ENCODE data around the gene SLC26A5.

The SLC26A5 gene

GRCh38 chr7:103347507-103348267, 98.3 kb downstream of the SLC26A5 start, which contains the start of gene PSMC2:
TSS of gene PSMC2 (plus strand) at chr7:103347643. CDS start at chr7:103347712, 69 bp downstream.
- H3K9me3 Mint-ChIP-seq: no peaks in the 10 kb centered on the region
- DNase-seq (peak; percentile 84), ATAC-seq (replicated peaks) (peak; percentile 78 to 81)
- no peaks in the 10 kb centered on the region for H3K27me3 Mint-ChIP-seq
- H3K4me1 Mint-ChIP-seq: peaks cover 19 to 49% of the 10 kb centered on the region in 2 donors
- peaks cover 28 to 34% of the 10 kb centered on the region in 2 donors for H3K36me3 Mint-ChIP-seq
- peak within 1 kb of the TSS; percentile 97 for H3K27ac Mint-ChIP-seq
- peak within 1 kb of the TSS; percentile 97 to 98 for H3K4me3 Mint-ChIP-seq

GRCh38 chr7:103346396-103346795, 99.6 kb downstream of the SLC26A5 start:
- no peak for ATAC-seq (replicated peaks)
- DNase-seq: no peak
- Mint-ChIP-seq H3K36me3 (peaks cover 22 to 30% of the 10 kb centered on the region in 2 donors), H3K9me3 (no peaks in the 10 kb centered on the region), H3K27me3 (no peaks in the 10 kb centered on the region), H3K4me1 (peaks cover 15 to 44% of the 10 kb centered on the region in 2 donors), H3K4me3 (peak overlapping the region; percentile 36 to 98), H3K27ac (no peak overlapping the region)

GRCh38 chr7:103344453-103345149, 101.4 kb downstream of the SLC26A5 start, which contains the start of gene DNAJC2:
TSS of gene DNAJC2 (minus strand) at chr7:103344767. CDS start at chr7:103344622, 145 bp downstream.
- DNase-seq: peak; percentile 80
- H3K4me1 Mint-ChIP-seq: peaks cover 16 to 48% of the 10 kb centered on the region in 2 donors
- H3K4me3 Mint-ChIP-seq: peak within 1 kb of the TSS; percentile 99
- H3K36me3 Mint-ChIP-seq: peaks cover 27 to 38% of the 10 kb centered on the region in 2 donors
- ATAC-seq (replicated peaks): peak; percentile 81 to 85
- peak within 1 kb of the TSS; percentile 99 for H3K27ac Mint-ChIP-seq
- H3K27me3 Mint-ChIP-seq: no peaks in the 10 kb centered on the region
- no peaks in the 10 kb centered on the region for H3K9me3 Mint-ChIP-seq

- Mint-ChIP-seq H3K27me3 (no peaks in the 10 kb centered on the region), H3K4me3 (peak overlapping the region; percentile 99), H3K4me1 (peaks cover 19 to 48% of the 10 kb centered on the region in 2 donors), H3K36me3 (peaks cover 32 to 40% of the 10 kb centered on the region in 2 donors), H3K27ac (peak overlapping the region; percentile 99), H3K9me3 (no peaks in the 10 kb centered on the region)
- ATAC-seq (replicated peaks) (peak; percentile 22 to 30), DNase-seq (peak; percentile 2)
These were observed 102.1 kb downstream of the SLC26A5 start for GRCh38 chr7:103343758-103344452.

GRCh38 chr7:103343332-103343731, 102.7 kb downstream of the SLC26A5 start:
- Mint-ChIP-seq H3K36me3 (peaks cover 31 to 39% of the 10 kb centered on the region in 2 donors), H3K9me3 (no peaks in the 10 kb centered on the region), H3K27me3 (no peaks in the 10 kb centered on the region)

GRCh38 chr7:103341466-103341865, 104.5 kb downstream of the SLC26A5 start:
- Mint-ChIP-seq H3K36me3 (peaks cover 33 to 48% of the 10 kb centered on the region in 2 donors), H3K4me1 (peaks cover 21 to 39% of the 10 kb centered on the region in 2 donors), H3K4me3 (peak overlapping the region; percentile 14 to 21), H3K9me3 (no peaks in the 10 kb centered on the region), H3K27ac (no peak overlapping the region), H3K27me3 (no peaks in the 10 kb centered on the region)
- DNase-seq (no peak), ATAC-seq (replicated peaks) (no peak)

More at GRCh38 chr7:103343332-103343731, 102.7 kb downstream of the SLC26A5 start:
- peak; percentile 4 to 16 for ATAC-seq (replicated peaks)
- H3K4me1 Mint-ChIP-seq: peaks cover 19 to 42% of the 10 kb centered on the region in 2 donors
- H3K4me3 Mint-ChIP-seq: peak overlapping the region; percentile 99
- DNase-seq: no peak
- peak overlapping the region; percentile 99 for H3K27ac Mint-ChIP-seq

GRCh38 chr7:103338864-103339263, 107.1 kb downstream of the SLC26A5 start:
- H3K36me3 Mint-ChIP-seq: peaks cover 32 to 45% of the 10 kb centered on the region in 2 donors
- DNase-seq: no peak
- ATAC-seq (replicated peaks): no peak
- H3K4me1 Mint-ChIP-seq: peaks cover 21 to 30% of the 10 kb centered on the region in 2 donors
- H3K4me3 Mint-ChIP-seq: no peak overlapping the region
- no peak overlapping the region for H3K27ac Mint-ChIP-seq
- no peaks in the 10 kb centered on the region for H3K27me3 Mint-ChIP-seq
- H3K9me3 Mint-ChIP-seq: no peaks in the 10 kb centered on the region

GRCh38 chr7:103336761-103337160, 109.2 kb downstream of the SLC26A5 start:
- peaks cover 39 to 51% of the 10 kb centered on the region in 2 donors for H3K36me3 Mint-ChIP-seq
- no peaks in the 10 kb centered on the region for H3K9me3 Mint-ChIP-seq
- ATAC-seq (replicated peaks) (no peak), DNase-seq (no peak)
- H3K27me3 Mint-ChIP-seq: no peaks in the 10 kb centered on the region
- H3K27ac Mint-ChIP-seq: no peak overlapping the region
- H3K4me1 Mint-ChIP-seq: peaks cover 20 to 29% of the 10 kb centered on the region in 2 donors
- no peak overlapping the region for H3K4me3 Mint-ChIP-seq

- no peaks in the 10 kb centered on the region for H3K9me3 Mint-ChIP-seq
- no peak for ATAC-seq (replicated peaks)
- no peak overlapping the region for H3K27ac Mint-ChIP-seq
- no peak for DNase-seq
- H3K4me1 Mint-ChIP-seq: peaks cover 0 to 7% of the 10 kb centered on the region in 2 donors
- no peaks in the 10 kb centered on the region for H3K27me3 Mint-ChIP-seq
- peaks cover 21 to 44% of the 10 kb centered on the region in 2 donors for H3K36me3 Mint-ChIP-seq
- no peak overlapping the region for H3K4me3 Mint-ChIP-seq
These were observed 120.3 kb downstream of the SLC26A5 start for GRCh38 chr7:103325744-103326143.
